Measurements from ENCODE around the gene CHRNA9.

GRCh38 chr4:40389986-40390385 lies 54.9 kb downstream of the CHRNA9 start:
- TF ChIP-seq MAX (IDR thresholded peaks at IDR 0.05) (no peak), EP300 (IDR thresholded peaks at IDR 0.05; ENCODE audit: borderline replicate concordance) (no peak), RAD21 (IDR thresholded peaks at IDR 0.05; ENCODE audit: low read depth) (no peak), CREB1 (IDR thresholded peaks at IDR 0.05; ENCODE audit: low read depth) (no peak), TEAD4 (IDR thresholded peaks at IDR 0.05) (no peak), REST (IDR thresholded peaks at IDR 0.05; ENCODE audit: low read depth) (no peak), TAF1 (IDR thresholded peaks at IDR 0.05; ENCODE audit: low read depth) (no peak), TCF12 (IDR thresholded peaks at IDR 0.05; ENCODE audit: low read depth) (no peak), FOXM1 (IDR thresholded peaks at IDR 0.05; ENCODE audit: borderline replicate concordance, low read depth) (no peak), CEBPB (IDR thresholded peaks at IDR 0.05) (no peak), YY1 (IDR thresholded peaks at IDR 0.05; ENCODE audit: low read depth) (no peak), EGR1 (IDR thresholded peaks at IDR 0.05) (no peak), USF1 (IDR thresholded peaks at IDR 0.05) (no peak), NFIC (IDR thresholded peaks at IDR 0.05) (no peak)

All from Ishikawa (cell line).